Endothelial cell of umbilical vein (primary cell): ENCODE results near the gene CAND2.
A peak's percentile ranks its signal among the peaks of the same experiment; 100 is the strongest.

Source experiments
- CTCF ChIP-seq, 2 donors: IDR thresholded peaks; 1 replicate in 1 of 2; 2 replicates in 1 of 2; pipeline ENCODE4 v1.5.1; 2011; ENCODE audit warnings: low read length in 2 of 2, mild to moderate bottlenecking in 2 of 2, moderate library complexity in 2 of 2, control low read depth in 1 of 2, inconsistent platforms in 1 of 2, low read depth in 1 of 2; ENCODE audit not compliant: insufficient read depth in 1 of 2; ENCODE audit errors: extremely low read depth in 1 of 2
- EZH2 ChIP-seq: IDR thresholded peaks from 2 replicates; pipeline ENCODE4 v1.6.1; 2012; ENCODE audit warnings: borderline replicate concordance, low read depth, mild to moderate bottlenecking, moderate library complexity, low read length, inconsistent platforms; ENCODE audit not compliant: severe bottlenecking
- MYC ChIP-seq: IDR thresholded peaks from one replicate; pipeline ENCODE4 v1.6.1; 2011; ENCODE audit warnings: mild to moderate bottlenecking, low read depth, low read length
- POLR2A ChIP-seq: IDR thresholded peaks from 2 replicates; pipeline ENCODE4 v1.6.1; 2012; ENCODE audit warnings: low read depth, mild to moderate bottlenecking, control low read depth, low read length
- POLR2AphosphoS5 ChIP-seq: IDR thresholded peaks from 2 replicates; pipeline ENCODE4 v1.6.1; 2012; ENCODE audit warnings: low read depth, mild to moderate bottlenecking, control low read depth, low read length, moderate library complexity; ENCODE audit not compliant: insufficient read depth

- TF ChIP-seq CTCF (IDR thresholded peaks at IDR 0.05; ENCODE audit: extremely low read depth in 1 of 2, insufficient read depth in 1 of 2, low read depth in 1 of 2, low read length in 2 of 2) (no peak), EZH2 (no peak), POLR2A (peak; percentile 32), POLR2AphosphoS5 (peak; percentile 5), MYC (no peak)
These were observed 36.1 kb downstream of the CAND2 start for GRCh38 chr3:12832350-12833221.
